ENCODE measurements around the gene PRSS48.

GRCh38 chr4:151310124-151310728 lies 33.3 kb downstream of the PRSS48 start:
- TF ChIP-seq EZH2 (IDR thresholded peaks at IDR 0.05; ENCODE audit: borderline replicate concordance, control insufficient read depth, low read depth, low read length) (no peak), CTCF (IDR thresholded peaks at IDR 0.05 in 2 of 3, conservative IDR thresholded peaks at IDR 0.05 in 1 of 3; ENCODE audit: control insufficient read depth in 2 of 3, extremely low read depth in 1 of 3, insufficient read depth in 1 of 3, low read depth in 3 of 3, low read length in 3 of 3) (no peak), MTA2 (IDR thresholded peaks at IDR 0.05; ENCODE audit: low read depth) (no peak), FOXM1 (IDR thresholded peaks at IDR 0.05; ENCODE audit: low read depth, low read length) (no peak), CBX3 (IDR thresholded peaks at IDR 0.05; ENCODE audit: borderline replicate concordance, low read depth) (no peak), CHD1 (IDR thresholded peaks at IDR 0.05; ENCODE audit: low read depth, low read length) (no peak), GABPA (IDR thresholded peaks at IDR 0.05; ENCODE audit: low read depth) (no peak), EGR1 (IDR thresholded peaks at IDR 0.05; ENCODE audit: borderline replicate concordance in 1 of 2, low read depth in 2 of 2, low read length in 2 of 2) (no peak)
- TF ChIP-seq, protein P1, sequence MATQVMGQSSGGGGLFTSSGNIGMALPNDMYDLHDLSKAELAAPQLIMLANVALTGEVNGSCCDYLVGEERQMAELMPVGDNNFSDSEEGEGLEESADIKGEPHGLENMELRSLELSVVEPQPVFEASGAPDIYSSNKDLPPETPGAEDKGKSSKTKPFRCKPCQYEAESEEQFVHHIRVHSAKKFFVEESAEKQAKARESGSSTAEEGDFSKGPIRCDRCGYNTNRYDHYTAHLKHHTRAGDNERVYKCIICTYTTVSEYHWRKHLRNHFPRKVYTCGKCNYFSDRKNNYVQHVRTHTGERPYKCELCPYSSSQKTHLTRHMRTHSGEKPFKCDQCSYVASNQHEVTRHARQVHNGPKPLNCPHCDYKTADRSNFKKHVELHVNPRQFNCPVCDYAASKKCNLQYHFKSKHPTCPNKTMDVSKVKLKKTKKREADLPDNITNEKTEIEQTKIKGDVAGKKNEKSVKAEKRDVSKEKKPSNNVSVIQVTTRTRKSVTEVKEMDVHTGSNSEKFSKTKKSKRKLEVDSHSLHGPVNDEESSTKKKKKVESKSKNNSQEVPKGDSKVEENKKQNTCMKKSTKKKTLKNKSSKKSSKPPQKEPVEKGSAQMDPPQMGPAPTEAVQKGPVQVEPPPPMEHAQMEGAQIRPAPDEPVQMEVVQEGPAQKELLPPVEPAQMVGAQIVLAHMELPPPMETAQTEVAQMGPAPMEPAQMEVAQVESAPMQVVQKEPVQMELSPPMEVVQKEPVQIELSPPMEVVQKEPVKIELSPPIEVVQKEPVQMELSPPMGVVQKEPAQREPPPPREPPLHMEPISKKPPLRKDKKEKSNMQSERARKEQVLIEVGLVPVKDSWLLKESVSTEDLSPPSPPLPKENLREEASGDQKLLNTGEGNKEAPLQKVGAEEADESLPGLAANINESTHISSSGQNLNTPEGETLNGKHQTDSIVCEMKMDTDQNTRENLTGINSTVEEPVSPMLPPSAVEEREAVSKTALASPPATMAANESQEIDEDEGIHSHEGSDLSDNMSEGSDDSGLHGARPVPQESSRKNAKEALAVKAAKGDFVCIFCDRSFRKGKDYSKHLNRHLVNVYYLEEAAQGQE (IDR thresholded peaks at IDR 0.05; ENCODE audit: low read depth, low read length): no peak

Data from GM12878 (cell line).